Osteoblast (primary cell): ENCODE results near the gene JPT2. TPM values are rescaled to one million over a fixed set of nuclear protein-coding genes. Genes with fewer than 3 reads are reported as not detected.

Experiments
- DNase-seq: peaks from one replicate; pipeline ENCODE4 v3.0.0; 2011; ENCODE audit warnings: low spot score, mixed read lengths; ENCODE audit not compliant: insufficient read length; ENCODE audit errors: missing footprints
- H2AFZ ChIP-seq: 2 replicates; pipeline ENCODE4 v1.6.0; 2011; ENCODE audit warnings: mild to moderate bottlenecking, low read length
- H3K27ac ChIP-seq: 2 replicates; pipeline ENCODE4 v1.5.1; 2011; ENCODE audit warnings: mild to moderate bottlenecking, low read depth, low read length, moderate library complexity
- H3K27me3 ChIP-seq: 2 replicates; pipeline ENCODE4 v1.6.0; 2012; ENCODE audit warnings: mild to moderate bottlenecking, control low read depth, inconsistent platforms, low read length, moderate library complexity; ENCODE audit not compliant: insufficient read depth
- H3K36me3 ChIP-seq: 2 replicates; pipeline ENCODE4 v1.5.1; 2011; ENCODE audit warnings: mild to moderate bottlenecking, low read length, control low read depth, moderate library complexity; ENCODE audit not compliant: insufficient read depth
- H3K4me1 ChIP-seq: 2 replicates; pipeline ENCODE4 v1.5.1; 2011; ENCODE audit warnings: mild to moderate bottlenecking, low read length, control low read depth, moderate library complexity; ENCODE audit not compliant: insufficient read depth
- H3K4me2 ChIP-seq: 2 replicates; pipeline ENCODE4 v1.6.0; 2011; ENCODE audit warnings: mild to moderate bottlenecking, low read length; ENCODE audit not compliant: insufficient read depth
- H3K4me3 ChIP-seq: fragments of 200-600 bp; sonication (generic); 3 replicates; pipeline ENCODE4 v1.5.1; 2012; ENCODE audit warnings: mild to moderate bottlenecking, low read length, inconsistent platforms; ENCODE audit not compliant: insufficient read depth
- H3K79me2 ChIP-seq: 2 replicates; pipeline ENCODE4 v1.6.0; 2012; ENCODE audit warnings: mild to moderate bottlenecking, low read length, control low read depth, inconsistent platforms; ENCODE audit not compliant: insufficient read depth
- H3K9me3 ChIP-seq: 2 replicates; pipeline ENCODE4 v1.5.1; 2011; ENCODE audit warnings: low read depth, low read length, control low read depth
- H4K20me1 ChIP-seq: 2 replicates; pipeline ENCODE4 v1.6.0; 2012; ENCODE audit warnings: mild to moderate bottlenecking, low read length, control low read depth; ENCODE audit not compliant: insufficient read depth
- CTCF ChIP-seq: IDR thresholded peaks from 2 replicates; pipeline ENCODE4 v1.5.1; 2011; ENCODE audit warnings: mild to moderate bottlenecking, low read depth, low read length, moderate library complexity; ENCODE audit errors: extremely low read depth
- total RNA-seq: library from RNA; depleted of rRNA; stranded (reverse); fragments of >200 nt; gene quantifications from 2 replicates; pipeline ENCODE4 v1.2.3, GENCODE V29; 2012

The JPT2 gene
- total RNA-seq, 1 donor: 22.8 TPM

DNA sequence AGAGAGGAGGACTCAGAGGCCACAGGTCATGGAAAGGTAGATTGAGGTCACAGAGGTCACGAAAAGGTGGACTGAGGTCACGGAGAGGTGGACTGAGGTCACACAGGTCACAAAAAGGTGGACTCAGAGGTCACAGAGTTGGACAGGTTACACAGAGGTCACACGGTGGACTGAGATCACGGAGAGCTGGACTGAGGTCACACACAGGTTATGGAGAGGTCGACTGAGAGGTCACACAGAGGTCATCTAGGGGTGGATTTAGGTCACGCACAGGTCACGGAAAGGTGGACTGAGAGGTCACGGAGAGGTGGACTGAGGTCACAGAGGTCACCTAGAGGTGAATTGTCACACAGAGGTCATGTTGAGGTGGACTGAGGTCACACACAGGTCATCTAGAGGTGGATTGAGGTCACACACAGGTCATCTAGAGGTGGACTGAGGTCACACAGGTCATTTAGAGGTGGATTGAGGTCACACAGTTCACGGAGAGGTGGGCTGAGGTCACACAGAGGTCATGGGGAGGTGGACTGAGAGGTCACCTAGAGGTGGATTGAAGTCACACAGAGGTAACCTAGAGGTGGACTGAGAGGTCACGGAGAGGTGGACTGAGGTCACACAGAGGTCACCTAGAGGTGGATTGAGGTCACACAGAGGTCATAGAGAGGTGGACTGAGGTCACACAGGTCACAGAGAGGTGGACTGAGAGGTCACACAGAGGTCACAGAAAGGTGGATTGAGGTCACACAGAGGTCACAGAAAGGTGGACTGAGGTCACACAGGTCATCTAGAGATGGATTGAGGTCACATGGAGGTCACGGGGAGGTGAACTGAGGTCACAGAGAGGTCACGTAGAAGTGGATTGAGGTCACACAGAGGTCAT lies 26.7 kb upstream of the JPT2 start:
- no peak for DNase-seq
- H3K79me2 ChIP-seq: peaks cover 23% of the 10 kb centered on the region
- H3K4me3 ChIP-seq: no peak overlapping the region
- peaks cover 24% of the 10 kb centered on the region for H4K20me1 ChIP-seq
- no peak overlapping the region for H2AFZ ChIP-seq
- H3K36me3 ChIP-seq: peaks cover 52% of the 10 kb centered on the region
- no peaks in the 10 kb centered on the region for H3K9me3 ChIP-seq
- no peak for TF ChIP-seq CTCF
- H3K4me1 ChIP-seq: peaks cover under 1% of the 10 kb centered on the region
- no peak overlapping the region for H3K4me2 ChIP-seq
- no peaks in the 10 kb centered on the region for H3K27me3 ChIP-seq
- H3K27ac ChIP-seq: no peak overlapping the region

DNA sequence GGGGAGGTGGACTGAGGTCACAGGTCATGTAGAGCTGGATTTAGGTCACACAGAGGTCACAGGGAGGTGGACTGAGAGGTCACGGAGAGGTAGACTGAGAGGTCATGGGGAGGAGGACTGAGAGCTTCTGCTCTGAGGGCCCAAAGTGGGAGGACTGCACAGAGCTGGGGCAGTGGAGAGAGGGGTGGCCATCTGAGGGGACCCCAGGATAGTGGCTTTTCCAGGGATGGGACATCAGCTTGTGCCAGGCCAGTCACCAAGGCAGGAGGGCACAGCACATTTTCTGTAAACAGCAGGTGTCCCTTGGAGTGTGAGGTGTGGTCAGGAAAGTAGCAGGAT lies 26.1 kb upstream of the JPT2 start:
- DNase-seq: no peak
- H2AFZ ChIP-seq: no peak overlapping the region
- peaks cover 19% of the 10 kb centered on the region for H4K20me1 ChIP-seq
- H3K27ac ChIP-seq: no peak overlapping the region
- H3K36me3 ChIP-seq: peaks cover 46% of the 10 kb centered on the region
- H3K4me2 ChIP-seq: no peak overlapping the region
- peaks cover 20% of the 10 kb centered on the region for H3K79me2 ChIP-seq
- no peaks in the 10 kb centered on the region for H3K4me1 ChIP-seq
- no peak overlapping the region for H3K4me3 ChIP-seq
- no peaks in the 10 kb centered on the region for H3K9me3 ChIP-seq
- no peaks in the 10 kb centered on the region for H3K27me3 ChIP-seq
- no peak for TF ChIP-seq CTCF

DNA sequence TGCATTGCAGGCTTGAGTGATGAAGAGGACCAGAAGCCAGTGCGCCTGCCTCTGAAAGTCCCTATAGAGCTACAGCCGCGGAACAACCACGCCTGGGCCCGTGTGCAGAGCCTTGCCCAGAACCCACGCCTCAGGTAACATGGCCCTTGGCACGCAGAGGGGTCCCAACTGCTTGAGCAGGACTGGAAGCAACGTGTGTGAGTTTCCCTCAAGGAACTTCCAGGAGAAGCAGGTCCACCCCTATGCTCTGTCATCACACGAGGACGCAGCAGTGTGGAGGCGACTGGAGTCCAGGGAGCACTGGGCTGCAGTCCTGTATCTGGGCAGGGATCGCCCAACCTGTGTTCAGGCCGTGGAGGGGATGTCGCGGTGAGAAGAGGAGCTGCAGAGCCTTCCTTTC lies 25.1 kb upstream of the JPT2 start:
- no peak overlapping the region for H3K4me2 ChIP-seq
- no peak for TF ChIP-seq CTCF
- no peak for DNase-seq
- no peaks in the 10 kb centered on the region for H3K4me1 ChIP-seq
- H3K36me3 ChIP-seq: peaks cover 51% of the 10 kb centered on the region
- no peak overlapping the region for H3K4me3 ChIP-seq
- no peaks in the 10 kb centered on the region for H3K27me3 ChIP-seq
- peaks cover 18% of the 10 kb centered on the region for H4K20me1 ChIP-seq
- H3K9me3 ChIP-seq: no peaks in the 10 kb centered on the region
- H3K79me2 ChIP-seq: peaks cover 16% of the 10 kb centered on the region
- H3K27ac ChIP-seq: no peak overlapping the region
- H2AFZ ChIP-seq: no peak overlapping the region

DNA sequence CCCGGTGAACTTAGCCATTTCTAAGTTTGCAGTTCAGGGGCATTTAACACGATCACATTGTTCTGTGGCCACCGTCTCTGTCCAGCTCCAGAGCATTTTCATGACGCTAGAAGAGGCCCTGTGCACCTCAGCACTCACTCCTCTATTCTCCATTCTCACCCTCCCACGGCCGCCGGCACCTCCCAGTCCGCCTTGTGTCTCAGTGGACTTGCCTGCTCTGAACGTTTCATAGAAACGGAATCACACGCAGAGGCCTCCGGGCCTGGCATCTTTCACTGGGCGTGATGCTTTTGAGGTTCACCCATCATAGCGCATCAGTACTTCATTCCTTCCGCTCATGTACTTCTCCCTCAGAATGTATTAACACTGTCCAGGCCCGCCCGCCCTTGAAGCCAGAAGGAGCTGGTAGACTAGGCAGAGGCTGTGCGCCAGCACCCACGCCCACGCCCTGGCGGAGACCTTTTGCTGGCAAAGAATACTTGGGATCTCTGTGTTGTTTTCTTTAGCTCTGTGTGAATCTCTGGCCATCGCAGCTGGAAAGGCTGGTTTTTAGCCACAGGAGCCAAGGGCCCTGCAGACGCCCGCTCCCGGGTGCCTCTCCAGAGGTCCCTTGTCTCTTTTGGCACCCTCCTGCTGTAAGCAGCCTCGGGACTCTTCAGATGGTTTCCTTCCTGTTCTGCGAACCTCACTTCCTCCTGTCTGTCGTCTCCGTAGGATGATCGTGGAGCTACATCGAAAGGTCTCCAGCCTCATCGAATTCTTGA lies 23.4 kb upstream of the JPT2 start:
- TF ChIP-seq CTCF: no peak
- no peak for DNase-seq

More for the DNA sequence above, 23.4 kb upstream of the JPT2 start:
- H3K4me1 ChIP-seq: no peaks in the 10 kb centered on the region
- peaks cover 12% of the 10 kb centered on the region for H3K79me2 ChIP-seq
- no peak overlapping the region for H2AFZ ChIP-seq
- H3K36me3 ChIP-seq: peaks cover 52% of the 10 kb centered on the region
- H3K27me3 ChIP-seq: no peaks in the 10 kb centered on the region
- H3K4me3 ChIP-seq: no peak overlapping the region
- H3K9me3 ChIP-seq: no peaks in the 10 kb centered on the region
- no peak overlapping the region for H3K4me2 ChIP-seq
- H3K27ac ChIP-seq: no peak overlapping the region
- H4K20me1 ChIP-seq: peaks cover 18% of the 10 kb centered on the region
